CD4-positive, CD25-positive, alpha-beta regulatory T cell (primary cell): ENCODE data around the gene FITM1. TPM values are rescaled to one million over a fixed set of nuclear protein-coding genes. Genes with fewer than 3 reads are reported as not detected.

Experiments
- ATAC-seq, 2 donors: fragments of 150-1000 bp; cut with Tn5 transposase; one replicate each; pipeline ENCODE4 v1.10.0; 2021; ENCODE audit warnings: low read depth in 2 of 2, moderate number of reproducible peaks in 2 of 2, moderate library complexity in 1 of 2
- DNase-seq, 3 donors: peaks; one replicate each; pipeline versions ENCODE4 v3.0.0 to v3.0.0-alpha.2; 2012 to 2022; ENCODE audit warnings: mixed read lengths in 1 of 3
- H3K27ac ChIP-seq: one replicate; pipeline ENCODE4 v1.7.0; 2013; ENCODE audit warnings: mild to moderate bottlenecking, low read length; ENCODE audit not compliant: insufficient read depth, poor library complexity, severe bottlenecking
- H3K27me3 ChIP-seq: one replicate; pipeline ENCODE4 v1.7.0; 2013; ENCODE audit warnings: low read length; ENCODE audit not compliant: control insufficient read depth, insufficient read depth
- H3K36me3 ChIP-seq: one replicate; pipeline ENCODE4 v1.7.0; 2013; ENCODE audit warnings: mild to moderate bottlenecking, low read length, moderate library complexity; ENCODE audit not compliant: control insufficient read depth, insufficient read depth
- H3K4me1 ChIP-seq: 2 replicates; pipeline ENCODE4 v1.7.0; 2013; ENCODE audit warnings: mild to moderate bottlenecking, low read length; ENCODE audit not compliant: insufficient read depth, control insufficient read depth, poor library complexity, severe bottlenecking
- H3K4me3 ChIP-seq: one replicate; pipeline ENCODE4 v1.7.0; 2013; ENCODE audit warnings: low read depth, mild to moderate bottlenecking, low read length, moderate library complexity
- H3K9me3 ChIP-seq, 2 experiments: 1 replicate in 1 of 2; 2 replicates in 1 of 2; pipeline ENCODE4 v1.7.0; 2013; ENCODE audit warnings: low read length in 2 of 2, mild to moderate bottlenecking in 1 of 2, moderate library complexity in 1 of 2; ENCODE audit not compliant: control insufficient read depth in 2 of 2
- H3K27ac Mint-ChIP-seq, 3 donors: one replicate each; pipeline ENCODE4 v1.8.0; 2020 to 2022; ENCODE audit warnings: mild to moderate bottlenecking in 3 of 3, mixed read lengths in 3 of 3, moderate library complexity in 2 of 3
- H3K27me3 Mint-ChIP-seq: one replicate; pipeline ENCODE4 v1.8.0; 2022; ENCODE audit warnings: mild to moderate bottlenecking, mixed read lengths
- H3K36me3 Mint-ChIP-seq: one replicate; pipeline ENCODE4 v1.8.0; 2020; ENCODE audit warnings: mixed read lengths
- H3K4me1 Mint-ChIP-seq, 4 donors: one replicate each; pipeline ENCODE4 v1.8.0; 2020 to 2022; ENCODE audit warnings: mixed read lengths in 4 of 4, mild to moderate bottlenecking in 1 of 4
- H3K4me3 Mint-ChIP-seq, 4 donors: one replicate each; pipeline ENCODE4 v1.8.0; 2020 to 2022; ENCODE audit warnings: mild to moderate bottlenecking in 4 of 4, mixed read lengths in 4 of 4, moderate library complexity in 3 of 4
- H3K9me3 Mint-ChIP-seq, 7 donors: one replicate each; pipeline ENCODE4 v1.8.0; 2020 to 2022; ENCODE audit warnings: mixed read lengths in 7 of 7, mild to moderate bottlenecking in 3 of 7, moderate library complexity in 2 of 7
- polyA plus RNA-seq, 4 donors: library from polyadenylated mRNA; unstranded; fragments of 300-500 nt; fragmentation: Illumina TruSeq; gene quantifications; one replicate each; pipeline ENCODE4 v1.2.3, GENCODE V29; 2021
- total RNA-seq: library from RNA; stranded (reverse); gene quantifications from one replicate; pipeline ENCODE4 v1.2.3, GENCODE V29; 2022

The FITM1 gene
- total and polyA plus RNA-seq, 5 donors from 2014 or later = 0.20 to 1.1 (median 0.33) TPM; not detected in 1

DNA sequence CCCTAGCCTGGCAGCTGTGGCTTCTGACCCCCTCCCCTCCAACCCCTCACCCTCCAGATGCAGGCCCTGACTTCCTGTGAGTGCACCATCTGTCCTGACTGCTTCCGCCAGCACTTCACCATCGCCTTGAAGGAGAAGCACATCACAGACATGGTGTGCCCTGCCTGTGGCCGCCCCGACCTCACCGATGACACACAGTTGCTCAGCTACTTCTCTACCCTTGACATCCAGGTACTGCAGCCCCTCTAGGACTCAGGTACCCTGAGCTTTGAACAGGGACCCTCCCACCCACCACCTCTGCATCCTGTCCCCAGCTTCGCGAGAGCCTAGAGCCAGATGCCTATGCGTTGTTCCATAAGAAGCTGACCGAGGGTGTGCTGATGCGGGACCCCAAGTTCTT is 24.6 kb downstream of the FITM1 start:
- H3K36me3 ChIP-seq = peaks cover 69% of the 10 kb centered on the region
- Mint-ChIP-seq H3K4me1 (peaks cover 4 to 32% (median 8%) of the 10 kb centered on the region in 4 donors), H3K27me3 (no peaks in the 10 kb centered on the region), H3K4me3 (peak overlapping the region in 1 of 4 donors; percentile 74), H3K27ac (peak overlapping the region in 1 of 3 donors; percentile 74), H3K36me3 (peaks cover 25% of the 10 kb centered on the region), H3K9me3 (no peaks in the 10 kb centered on the region)
- H3K27me3 ChIP-seq = no peaks in the 10 kb centered on the region
- H3K4me3 ChIP-seq = no peak overlapping the region
- no peaks in the 10 kb centered on the region for H3K9me3 ChIP-seq
- H3K4me1 ChIP-seq = peaks cover 8% of the 10 kb centered on the region
- DNase-seq (no peak), ATAC-seq (no peak)
- no peak overlapping the region for H3K27ac ChIP-seq

DNA sequence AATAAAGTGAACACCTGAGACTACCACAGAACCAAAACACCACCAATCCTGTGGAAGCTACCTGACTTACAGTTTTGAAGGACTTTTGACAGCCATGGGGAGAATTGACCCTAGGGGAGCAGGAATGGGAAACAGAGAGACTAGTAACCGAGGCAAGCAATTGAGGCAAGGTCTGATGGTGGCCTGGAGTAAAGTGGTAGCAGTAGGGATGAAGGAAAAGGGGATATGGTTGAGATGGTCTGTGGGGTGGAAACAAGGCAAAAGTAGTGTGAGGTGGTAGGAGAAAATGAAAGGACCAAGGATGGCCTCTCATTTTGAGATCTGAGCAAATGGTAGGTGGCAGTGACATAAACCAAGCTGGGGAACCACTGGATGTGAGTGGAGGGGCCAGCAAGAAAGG is 26.4 kb downstream of the FITM1 start:
- DNase-seq = no peak
- Histone ChIP-seq H3K4me3 (no peak overlapping the region), H3K4me1 (peaks cover 16% of the 10 kb centered on the region), H3K27me3 (no peaks in the 10 kb centered on the region), H3K36me3 (peaks cover 52% of the 10 kb centered on the region), H3K9me3 (no peaks in the 10 kb centered on the region), H3K27ac (no peak overlapping the region)
- peak overlapping the region in 2 of 3 donors; percentile 45 to 51 for H3K27ac Mint-ChIP-seq
- H3K36me3 Mint-ChIP-seq = peaks cover 31% of the 10 kb centered on the region
- ATAC-seq = no peak
- H3K9me3 Mint-ChIP-seq = no peaks in the 10 kb centered on the region
- H3K4me1 Mint-ChIP-seq = peaks cover 4 to 38% (median 12%) of the 10 kb centered on the region in 4 donors
- H3K4me3 Mint-ChIP-seq = peak overlapping the region in 1 of 4 donors; percentile 50
- H3K27me3 Mint-ChIP-seq = no peaks in the 10 kb centered on the region

- no peaks in the 10 kb centered on the region for H3K9me3 Mint-ChIP-seq
- H3K27ac ChIP-seq = no peak overlapping the region
- ATAC-seq (no peak), DNase-seq (no peak)
- H3K36me3 ChIP-seq = peaks cover 47% of the 10 kb centered on the region
- H3K27ac Mint-ChIP-seq = peak overlapping the region in 1 of 3 donors; percentile 51
- peaks cover 34% of the 10 kb centered on the region for H3K36me3 Mint-ChIP-seq
- H3K27me3 ChIP-seq = no peaks in the 10 kb centered on the region
- H3K9me3 ChIP-seq = no peaks in the 10 kb centered on the region
- peaks cover 4 to 40% (median 14%) of the 10 kb centered on the region in 4 donors for H3K4me1 Mint-ChIP-seq
- no peak overlapping the region for H3K4me3 ChIP-seq
- H3K4me1 ChIP-seq = peaks cover 21% of the 10 kb centered on the region
- peak overlapping the region in 1 of 4 donors; percentile 50 for H3K4me3 Mint-ChIP-seq
- no peaks in the 10 kb centered on the region for H3K27me3 Mint-ChIP-seq
Measured at GRCh38 chr14:24157331-24157730, 26.9 kb downstream of the FITM1 start.

DNA sequence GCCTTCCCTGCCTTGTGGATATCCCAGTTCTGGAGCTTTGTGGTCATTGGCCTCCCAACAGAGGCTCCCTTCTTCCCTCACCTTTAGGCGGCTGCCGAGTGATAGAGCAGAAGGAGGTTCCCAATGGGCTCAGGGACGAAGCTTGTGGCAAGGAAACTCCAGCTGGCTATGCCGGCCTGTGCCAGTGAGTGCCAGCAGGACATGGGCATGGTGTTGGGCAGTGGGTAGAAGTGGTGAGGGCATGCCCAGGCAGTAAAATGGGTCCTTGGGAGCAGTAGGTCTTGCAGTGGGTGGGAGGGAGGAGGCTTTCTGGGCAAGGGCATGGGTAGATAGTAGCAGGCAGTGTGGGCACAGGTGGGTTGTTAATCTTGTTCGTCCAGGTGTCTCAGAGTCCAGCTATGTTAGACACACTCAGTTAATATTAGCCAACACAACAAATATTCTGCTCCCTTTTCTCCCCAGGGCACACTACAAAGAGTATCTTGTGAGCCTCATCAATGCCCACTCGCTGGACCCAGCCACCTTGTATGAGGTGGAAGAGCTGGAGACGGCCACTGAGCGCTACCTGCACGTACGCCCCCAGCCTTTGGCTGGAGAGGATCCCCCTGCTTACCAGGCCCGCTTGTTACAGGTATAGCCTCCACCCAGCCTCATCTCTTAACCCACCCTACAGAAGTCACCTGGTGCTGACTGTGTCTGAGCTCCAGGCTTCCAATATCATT is 29.5 kb downstream of the FITM1 start:
- H3K36me3 ChIP-seq = peaks cover 58% of the 10 kb centered on the region
- no peaks in the 10 kb centered on the region for H3K27me3 ChIP-seq
- peak overlapping the region; percentile 94 for H3K27ac ChIP-seq
- no peak for DNase-seq
- Mint-ChIP-seq H3K9me3 (no peaks in the 10 kb centered on the region), H3K27ac (peak overlapping the region; percentile 99 to 100 (median 99)), H3K4me1 (peaks cover 0 to 59% (median 22%) of the 10 kb centered on the region in 4 donors), H3K36me3 (peaks cover 51% of the 10 kb centered on the region), H3K27me3 (no peaks in the 10 kb centered on the region), H3K4me3 (peak overlapping the region; percentile 24 to 99 (median 48))
- no peak overlapping the region for H3K4me3 ChIP-seq
- H3K9me3 ChIP-seq = no peaks in the 10 kb centered on the region
- peaks cover 47% of the 10 kb centered on the region for H3K4me1 ChIP-seq
- ATAC-seq = no peak

DNA sequence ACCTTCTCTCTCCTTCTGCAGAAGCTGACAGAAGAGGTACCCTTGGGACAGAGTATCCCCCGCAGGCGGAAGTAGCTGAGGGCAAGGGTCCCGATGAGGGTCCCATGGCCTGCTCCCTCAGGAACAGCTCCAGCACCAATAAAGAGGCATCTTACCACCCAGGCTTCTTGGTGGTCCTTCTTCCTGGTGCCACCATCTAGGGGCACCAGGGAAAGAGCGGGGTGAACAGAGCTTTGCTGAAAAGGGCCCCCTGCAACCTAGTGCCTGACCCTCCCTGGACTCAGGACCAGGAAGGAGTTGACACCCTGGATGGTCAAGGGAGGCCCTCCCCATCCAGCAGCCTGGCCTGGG is 30.0 kb downstream of the FITM1 start:
- Mint-ChIP-seq H3K4me1 (peaks cover 0 to 64% (median 24%) of the 10 kb centered on the region in 4 donors), H3K27me3 (no peaks in the 10 kb centered on the region), H3K4me3 (peak overlapping the region; percentile 58 to 100 (median 99)), H3K9me3 (no peaks in the 10 kb centered on the region), H3K36me3 (peaks cover 53% of the 10 kb centered on the region), H3K27ac (peak overlapping the region; percentile 99 to 100 (median 99))
- Histone ChIP-seq H3K4me1 (peaks cover 53% of the 10 kb centered on the region), H3K27me3 (no peaks in the 10 kb centered on the region), H3K4me3 (no peak overlapping the region), H3K9me3 (no peaks in the 10 kb centered on the region), H3K36me3 (peaks cover 58% of the 10 kb centered on the region), H3K27ac (peak overlapping the region; percentile 94)
- DNase-seq (no peak), ATAC-seq (no peak)

DNA sequence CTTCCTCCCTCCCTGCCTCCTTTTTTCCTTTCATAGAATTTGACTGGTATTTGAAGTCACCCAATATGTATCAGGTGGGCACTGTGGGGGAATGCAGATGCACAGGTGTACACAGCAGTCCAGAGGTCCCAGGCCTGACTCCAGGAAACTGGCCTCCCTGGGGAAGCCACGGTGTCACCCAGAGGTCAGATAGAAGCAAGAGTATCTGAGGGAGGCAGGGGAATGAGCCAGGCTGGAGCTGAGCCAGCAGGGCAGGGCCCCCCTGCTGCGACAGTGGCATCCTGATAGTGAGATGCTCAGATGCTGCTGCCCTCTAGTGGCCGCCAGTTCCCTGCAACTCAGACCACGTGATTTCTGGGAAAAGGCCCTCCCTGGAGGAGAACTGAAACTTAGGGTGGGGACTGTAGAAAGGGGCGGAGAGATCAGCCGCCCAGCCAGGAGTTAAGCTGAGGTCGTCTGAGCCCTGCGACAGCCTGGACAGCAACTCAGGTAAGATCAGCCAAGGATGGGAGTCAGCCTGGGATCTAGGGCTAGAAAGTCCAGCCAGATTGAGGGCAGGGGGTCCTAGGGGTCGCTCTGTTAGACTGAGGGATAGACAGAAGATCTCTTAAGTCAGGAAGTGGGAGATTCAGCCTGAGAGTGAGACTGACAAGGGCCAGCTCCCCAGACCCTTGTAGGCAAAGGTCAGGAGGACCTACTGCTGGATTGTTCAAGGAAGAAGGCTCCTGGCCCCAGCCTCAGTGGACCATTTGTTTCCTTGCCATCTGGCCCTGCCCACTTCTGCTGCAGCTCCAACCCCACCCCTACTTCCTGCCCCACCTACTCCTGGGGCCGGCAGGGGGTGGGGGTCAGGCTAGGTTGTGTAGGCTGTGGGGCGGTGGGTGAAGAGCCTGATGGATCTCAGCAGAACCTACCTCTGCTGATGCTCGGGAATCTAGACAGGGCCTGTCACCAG is 30.7 kb downstream of the FITM1 start, which contains the start of gene IRF9:
IRF9 (plus strand) TSS at position 416 of the 955 bp plus-strand sequence. CDS start 880 bp downstream, outside the sequence.
- peak within 1 kb of the TSS; percentile 99 to 100 (median 99) for H3K27ac Mint-ChIP-seq
- H3K36me3 Mint-ChIP-seq = peaks cover 47% of the 10 kb centered on the region
- ATAC-seq (peak; percentile 84 to 86), DNase-seq (peak; percentile 93 to 97 (median 96))
- Histone ChIP-seq H3K4me1 (peaks cover 53% of the 10 kb centered on the region), H3K27me3 (no peaks in the 10 kb centered on the region), H3K4me3 (peak within 1 kb of the TSS; percentile 91), H3K36me3 (peaks cover 58% of the 10 kb centered on the region), H3K27ac (peak within 1 kb of the TSS; percentile 94), H3K9me3 (no peaks in the 10 kb centered on the region)
- peak within 1 kb of the TSS; percentile 93 to 100 (median 99) for H3K4me3 Mint-ChIP-seq
- peaks cover under 1 to 66% (median 28%) of the 10 kb centered on the region in 4 donors for H3K4me1 Mint-ChIP-seq
- no peaks in the 10 kb centered on the region for H3K27me3 Mint-ChIP-seq
- H3K9me3 Mint-ChIP-seq = no peaks in the 10 kb centered on the region

DNA sequence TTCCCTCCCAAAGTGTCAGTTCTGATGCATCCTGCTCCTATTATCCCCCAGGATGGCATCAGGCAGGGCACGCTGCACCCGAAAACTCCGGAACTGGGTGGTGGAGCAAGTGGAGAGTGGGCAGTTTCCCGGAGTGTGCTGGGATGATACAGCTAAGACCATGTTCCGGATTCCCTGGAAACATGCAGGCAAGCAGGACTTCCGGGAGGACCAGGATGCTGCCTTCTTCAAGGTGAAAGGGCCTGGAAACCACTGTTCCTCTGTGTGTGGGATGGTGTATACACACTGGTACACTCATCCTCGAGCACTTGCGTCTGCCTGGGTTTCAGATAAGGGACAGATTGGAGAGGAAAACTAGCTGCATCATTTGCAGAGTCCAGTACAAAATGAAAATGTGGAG is 31.6 kb downstream of the FITM1 start:
- Histone ChIP-seq H3K27ac (peak overlapping the region; percentile 94), H3K36me3 (peaks cover 58% of the 10 kb centered on the region), H3K4me1 (peaks cover 53% of the 10 kb centered on the region), H3K9me3 (no peaks in the 10 kb centered on the region), H3K4me3 (peak overlapping the region; percentile 91), H3K27me3 (no peaks in the 10 kb centered on the region)
- Mint-ChIP-seq H3K4me1 (peaks cover 7 to 65% (median 31%) of the 10 kb centered on the region in 4 donors), H3K27ac (peak overlapping the region; percentile 99 to 100 (median 99)), H3K9me3 (no peaks in the 10 kb centered on the region), H3K4me3 (peak overlapping the region; percentile 93 to 100 (median 99)), H3K36me3 (peaks cover 48% of the 10 kb centered on the region), H3K27me3 (no peaks in the 10 kb centered on the region)
- peak in 1 of 3 donors; percentile 27 for DNase-seq
- no peak for ATAC-seq
